ENCODE measurements around the gene RBM33.

The RBM33 gene

DNA sequence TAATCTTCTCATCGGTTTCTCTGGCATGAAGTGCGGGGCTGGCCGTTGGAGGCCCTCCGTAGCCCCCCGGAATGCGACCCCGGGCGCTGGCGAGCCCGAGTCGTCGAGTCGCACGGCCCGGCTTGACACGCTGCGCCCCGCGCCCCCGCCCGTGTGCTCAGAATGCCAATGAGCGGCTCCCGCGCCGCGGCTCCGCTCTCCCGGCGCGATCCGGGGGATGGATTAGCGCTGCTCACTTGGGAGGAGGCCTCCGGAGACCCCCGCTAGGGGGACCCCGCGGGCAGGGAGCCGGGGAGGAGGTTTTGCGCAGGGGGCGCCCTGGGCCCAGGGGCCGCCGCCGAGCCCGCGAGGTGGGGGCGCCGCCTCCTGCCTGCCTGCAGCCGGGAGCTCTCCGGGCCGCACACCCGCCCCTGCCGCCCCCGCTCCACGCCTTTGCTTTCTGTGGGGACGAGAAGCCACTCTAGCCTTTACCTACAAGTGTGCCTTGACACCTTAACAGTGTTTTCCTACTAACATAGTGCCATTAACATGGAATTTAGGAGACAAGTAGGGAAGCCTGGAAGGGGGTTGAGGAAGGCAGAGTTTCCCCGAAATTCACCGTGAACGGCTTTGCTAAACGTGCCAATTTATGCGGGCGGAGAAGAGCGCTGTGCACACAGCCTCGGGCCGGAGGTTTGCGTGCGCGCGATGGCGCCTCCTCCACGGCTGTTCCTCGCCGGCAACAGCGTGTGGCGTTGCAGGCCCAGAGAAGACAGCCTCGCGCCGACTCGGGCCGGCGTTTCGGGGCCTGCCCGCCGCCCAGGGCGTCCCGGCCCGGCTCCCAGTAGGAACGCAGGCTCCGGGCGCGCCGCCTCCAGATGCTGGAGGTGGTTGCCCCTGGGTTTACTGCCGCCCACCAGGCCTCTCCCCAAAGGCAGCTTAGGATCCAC lies 160.7 kb downstream of the RBM33 start:
- in situ Hi-C loops (cut with HindIII; ENCODE audit: low sequenced_read_pairs) = no loop called here

DNA sequence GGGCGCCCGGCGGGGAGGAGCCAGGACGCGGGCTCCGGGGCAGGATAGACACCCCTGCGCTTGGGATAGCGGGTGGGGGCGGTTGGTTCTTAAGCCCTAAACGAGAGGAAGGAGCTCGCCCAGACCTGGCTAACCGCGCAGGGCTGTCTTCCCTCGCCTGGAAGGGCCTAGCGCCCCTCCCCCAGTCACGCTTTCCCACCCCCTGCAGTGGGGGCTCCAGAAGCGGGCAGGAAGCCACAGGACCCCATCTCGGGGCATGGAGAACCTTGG lies 161.3 kb downstream of the RBM33 start:
- in situ Hi-C loops (cut with HindIII; ENCODE audit: low sequenced_read_pairs) = no loop called here

DNA sequence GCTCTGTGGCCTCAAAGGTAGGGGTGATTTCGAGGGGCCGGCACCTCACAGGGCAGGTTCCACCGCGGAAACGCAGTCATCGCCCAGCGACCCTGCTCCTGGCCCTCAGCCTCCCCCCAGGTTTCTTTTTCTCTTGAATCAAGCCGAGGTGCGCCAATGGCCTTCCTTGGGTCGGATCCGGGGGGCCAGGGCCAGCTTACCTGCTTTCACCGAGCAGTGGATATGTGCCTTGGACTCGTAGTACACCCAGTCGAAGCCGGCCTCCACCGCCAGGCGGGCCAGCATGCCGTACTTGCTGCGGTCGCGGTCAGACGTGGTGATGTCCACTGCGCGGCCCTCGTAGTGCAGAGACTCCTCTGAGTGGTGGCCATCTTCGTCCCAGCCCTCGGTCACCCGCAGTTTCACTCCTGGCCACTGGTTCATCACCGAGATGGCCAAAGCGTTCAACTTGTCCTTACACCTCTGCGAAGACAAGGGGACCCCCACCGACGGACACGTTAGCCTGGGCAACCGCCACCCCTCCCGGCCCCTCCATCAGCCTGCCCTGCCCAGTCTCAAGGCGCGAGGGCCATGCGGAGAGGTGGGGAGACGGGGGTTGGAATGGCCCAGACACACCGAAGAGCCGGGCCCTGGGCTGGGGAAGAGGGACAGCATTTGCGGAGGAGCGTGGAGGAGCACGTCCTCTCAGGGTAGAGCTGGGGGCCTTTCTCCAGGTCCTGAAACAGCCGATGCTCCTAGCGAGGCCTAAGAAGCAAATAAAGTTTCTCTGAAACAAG lies 161.8 kb downstream of the RBM33 start:
- in situ Hi-C loops (cut with HindIII; ENCODE audit: low sequenced_read_pairs) = no loop called here

DNA sequence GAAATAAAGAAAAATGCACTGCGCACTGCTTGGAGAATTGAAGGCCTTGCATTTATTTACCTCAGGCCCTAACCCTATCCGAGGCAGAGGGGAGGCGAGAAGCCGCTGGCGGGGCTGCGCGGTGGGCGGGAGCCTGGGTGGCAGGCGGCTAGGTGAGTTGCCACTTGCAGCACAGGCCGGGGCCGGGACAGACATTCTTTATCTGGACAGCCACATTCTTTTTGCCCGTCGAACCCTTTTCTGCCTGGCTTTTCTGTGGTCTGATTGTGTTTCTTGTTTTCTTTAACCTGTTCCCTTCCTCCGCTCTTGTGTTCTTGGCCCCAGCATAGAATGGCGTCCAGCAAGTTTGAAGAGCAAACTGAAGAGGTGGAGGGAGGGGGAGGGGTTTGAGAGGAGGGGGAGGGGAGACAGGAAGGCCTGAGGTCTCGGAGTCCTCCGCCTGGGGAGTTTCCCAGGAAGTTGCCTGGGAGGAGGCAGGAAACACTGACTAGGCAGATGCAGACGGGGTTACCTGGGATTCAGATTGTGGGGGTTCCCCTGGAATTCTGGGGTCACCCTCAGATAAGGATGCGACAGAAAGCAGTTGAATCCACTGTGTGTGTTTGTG lies 162.7 kb downstream of the RBM33 start:
- in situ Hi-C loops (cut with HindIII; ENCODE audit: low sequenced_read_pairs) = no loop called here

DNA sequence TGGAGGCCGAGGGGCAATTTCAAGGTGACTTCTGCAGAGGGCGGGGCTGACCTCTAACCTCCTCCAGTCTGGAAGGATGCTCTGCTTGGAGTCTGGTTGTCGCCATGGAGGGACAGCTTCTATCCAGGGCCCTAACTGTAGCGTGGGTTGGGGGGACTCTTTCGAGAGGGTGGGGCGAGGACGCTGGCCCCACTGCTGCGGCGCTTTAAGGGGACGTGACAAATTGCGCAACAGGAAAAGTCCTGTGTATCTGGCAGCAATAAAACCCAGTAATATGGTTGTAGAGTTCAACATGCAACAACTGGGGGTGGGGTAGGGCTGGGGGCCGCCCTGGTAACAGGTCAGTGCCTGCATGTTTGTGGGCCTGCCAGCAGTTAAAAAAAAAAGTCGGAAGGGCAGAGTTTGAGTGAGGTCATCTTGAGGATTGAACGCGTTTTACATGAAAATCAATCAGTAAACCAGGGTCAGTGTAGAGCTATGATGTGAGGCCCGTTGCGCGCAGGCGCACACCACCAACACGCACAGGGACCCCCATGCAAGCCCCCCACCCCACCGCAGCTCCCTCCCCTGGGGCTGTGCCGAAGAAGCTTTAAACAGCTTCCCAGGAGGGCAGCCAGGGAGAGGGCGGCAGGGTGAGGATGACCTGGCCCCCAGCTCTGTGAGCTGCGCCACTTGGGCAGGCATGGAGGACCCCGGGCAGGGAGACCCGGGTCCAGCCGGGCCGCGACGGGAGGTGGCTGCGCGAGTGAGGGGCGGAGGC lies 163.5 kb downstream of the RBM33 start:
- in situ Hi-C loops (cut with HindIII; ENCODE audit: low sequenced_read_pairs) = no loop called here

DNA sequence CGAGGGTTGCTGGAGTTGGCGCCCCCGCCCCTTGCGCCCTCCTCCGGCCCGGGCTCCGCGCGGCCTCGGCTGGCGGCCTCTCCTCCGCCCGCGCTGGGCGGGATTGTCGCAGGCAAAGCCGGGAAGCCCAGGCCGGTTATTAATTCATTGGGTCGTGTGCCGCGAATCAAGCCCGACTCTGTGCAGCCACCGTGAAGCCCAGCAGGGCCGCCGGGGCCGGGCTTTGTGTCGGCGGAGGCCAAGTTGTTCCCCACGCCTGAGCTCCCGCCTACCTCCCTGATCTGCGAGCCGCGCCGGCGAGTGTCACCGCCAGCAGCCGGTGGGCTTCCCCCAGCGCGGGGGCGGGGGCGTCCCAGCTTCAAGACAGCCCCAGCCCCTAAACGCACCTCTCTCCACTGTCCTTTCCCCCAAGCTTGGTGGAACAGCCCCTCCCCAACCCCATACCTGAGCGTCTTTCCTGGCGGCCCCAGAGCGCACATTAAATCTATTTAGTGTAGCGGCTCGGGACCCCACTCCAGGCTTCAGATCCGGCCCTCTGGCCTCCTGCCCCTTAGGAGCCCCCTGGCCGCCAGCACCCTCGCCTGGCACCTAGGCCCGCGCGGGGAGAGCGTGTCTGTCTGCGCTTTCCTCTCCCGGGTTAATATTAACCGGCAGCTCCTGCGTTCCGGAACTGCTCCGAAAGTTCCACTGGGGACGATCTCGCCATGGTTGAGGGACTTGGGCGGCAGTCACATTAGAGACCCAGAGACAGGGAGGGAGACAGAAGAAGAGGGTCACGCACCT lies 164.3 kb downstream of the RBM33 start:
- in situ Hi-C loops (cut with HindIII; ENCODE audit: low sequenced_read_pairs) = no loop called here

DNA sequence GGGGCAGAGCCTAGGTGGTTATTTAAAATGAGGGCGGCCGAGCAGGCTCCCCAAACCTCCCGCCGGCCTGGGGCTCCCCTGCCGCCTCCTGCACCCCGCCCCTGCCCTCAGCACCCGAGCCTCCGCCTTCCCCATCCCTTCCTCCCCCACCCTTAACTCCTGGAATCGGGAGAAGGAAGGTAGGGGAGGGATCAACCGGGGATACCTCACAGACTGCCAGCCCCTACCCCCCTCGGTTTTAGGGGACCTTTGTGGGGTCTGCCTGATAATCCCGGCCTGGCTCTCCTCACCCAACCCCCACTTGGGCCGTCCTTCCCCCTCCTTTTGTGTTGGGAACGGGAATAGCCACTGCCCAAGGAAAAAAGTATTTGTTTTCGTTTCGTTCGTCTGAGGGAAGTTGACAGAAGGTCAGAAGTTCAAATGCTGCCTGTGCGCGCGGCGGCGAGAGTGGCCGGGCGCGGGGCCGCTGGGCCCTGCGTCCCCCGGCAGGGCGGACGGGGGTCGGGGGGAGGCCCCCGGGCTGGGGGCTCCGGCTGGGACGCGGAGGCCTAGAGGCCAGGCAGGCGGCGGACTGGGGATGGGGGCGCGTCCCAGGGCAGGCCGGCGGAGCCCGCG lies 165.0 kb downstream of the RBM33 start:
- in situ Hi-C loops (cut with HindIII; ENCODE audit: low sequenced_read_pairs) = no loop called here

DNA sequence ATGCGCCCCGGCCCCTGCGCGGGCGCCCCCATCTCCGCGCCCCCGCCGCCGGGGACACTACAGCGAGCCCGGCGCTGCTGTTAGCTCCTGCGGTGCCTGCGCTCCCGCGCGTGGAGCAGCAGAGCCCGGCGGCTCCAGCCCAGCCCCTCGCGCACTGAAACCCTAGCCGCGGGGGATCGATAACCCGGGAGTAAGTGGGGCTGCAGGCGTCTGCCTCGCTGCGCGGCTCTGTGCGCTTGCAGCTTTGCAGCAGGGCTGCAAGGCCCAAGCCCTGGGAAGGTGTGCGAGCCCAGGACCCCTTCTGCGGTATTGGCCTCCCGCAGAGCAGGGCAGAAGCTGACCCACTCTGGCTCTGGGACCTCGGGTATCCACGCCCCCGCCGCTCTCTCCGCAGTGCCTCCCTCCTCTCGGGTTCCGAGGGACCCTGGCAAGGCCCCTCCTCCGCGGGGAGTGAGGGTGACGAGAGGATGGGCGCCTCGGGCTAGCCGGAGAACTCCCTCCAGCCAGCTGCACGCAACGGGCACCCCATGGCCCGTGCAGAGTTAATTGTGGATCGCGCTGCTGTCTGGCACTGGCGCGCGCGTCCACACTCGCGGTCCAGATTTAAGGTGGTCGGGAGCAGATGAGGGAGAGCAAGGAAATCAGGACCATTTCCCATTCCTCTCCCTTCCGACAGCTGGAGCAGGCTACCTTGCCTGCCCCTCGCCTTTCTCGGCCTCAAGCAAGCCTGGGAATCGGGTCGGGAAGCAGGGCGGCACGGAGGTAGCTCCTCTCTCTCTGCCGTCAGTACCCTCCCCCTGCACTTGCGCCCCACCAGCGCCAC lies 165.7 kb downstream of the RBM33 start:
- in situ Hi-C loops (cut with HindIII; ENCODE audit: low sequenced_read_pairs) = loop anchor here (10.0 kb wide), 1 partner anchor 955 kb away; no protein-coding TSS in a partner anchor

DNA sequence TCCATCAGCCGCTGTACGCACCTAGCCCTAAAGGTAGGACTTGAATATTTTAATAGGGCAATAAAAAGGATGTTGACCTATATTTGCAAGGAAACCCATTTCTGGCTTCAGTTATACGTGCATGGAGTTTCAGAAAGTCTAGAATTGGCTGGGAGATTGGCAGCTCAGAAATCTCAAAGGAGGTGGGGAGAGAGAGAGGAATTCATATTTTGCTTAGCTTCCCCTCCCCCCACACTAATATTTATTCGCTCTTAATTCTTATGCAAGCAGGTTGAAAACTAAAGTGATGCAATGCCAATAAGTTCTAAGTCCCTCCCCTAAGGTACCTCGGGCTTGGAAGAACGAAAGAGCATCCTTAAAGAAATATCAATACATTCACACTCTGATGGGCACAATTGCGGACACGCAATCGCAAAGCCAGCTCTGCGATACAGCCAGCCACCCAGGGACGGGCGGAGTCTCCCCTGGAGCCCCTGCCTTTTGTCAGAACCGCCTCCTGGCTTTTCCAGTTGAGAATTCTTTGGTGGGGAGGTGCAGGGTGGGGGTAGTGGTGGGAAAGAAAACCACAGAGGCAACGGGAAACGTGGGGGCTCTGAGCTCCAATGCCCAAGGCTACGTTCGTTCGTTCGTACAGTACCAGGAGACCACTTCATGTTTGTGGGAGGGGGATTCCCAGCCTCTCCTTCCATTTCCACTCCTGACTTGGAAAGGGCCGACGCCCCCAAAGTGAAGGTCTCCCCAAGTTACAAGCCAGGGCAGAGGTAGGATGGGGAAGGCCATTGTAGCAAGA lies 166.5 kb downstream of the RBM33 start:
- in situ Hi-C loops (cut with HindIII; ENCODE audit: low sequenced_read_pairs) = loop anchor here (10.0 kb wide), 1 partner anchor 954 kb away; no protein-coding TSS in a partner anchor

DNA sequence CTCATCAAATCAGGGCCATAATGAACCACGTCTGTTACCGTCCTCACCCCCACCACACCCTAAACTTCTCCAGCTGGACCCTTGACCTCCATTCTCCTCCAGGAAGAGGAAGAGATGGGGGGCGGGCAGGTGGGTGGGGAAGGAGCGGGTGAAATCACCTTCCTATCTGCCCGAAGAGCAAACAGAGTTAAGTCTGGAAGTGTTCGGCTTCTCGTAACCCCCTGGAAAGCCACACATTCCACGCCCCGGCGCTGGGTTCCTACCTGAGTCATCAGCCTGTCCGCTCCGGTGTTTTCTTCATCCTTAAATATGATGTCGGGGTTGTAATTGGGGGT lies 167.1 kb downstream of the RBM33 start:
- in situ Hi-C loops (cut with HindIII; ENCODE audit: low sequenced_read_pairs) = loop anchor here (10.0 kb wide), 1 partner anchor 953 kb away; no protein-coding TSS in a partner anchor

DNA sequence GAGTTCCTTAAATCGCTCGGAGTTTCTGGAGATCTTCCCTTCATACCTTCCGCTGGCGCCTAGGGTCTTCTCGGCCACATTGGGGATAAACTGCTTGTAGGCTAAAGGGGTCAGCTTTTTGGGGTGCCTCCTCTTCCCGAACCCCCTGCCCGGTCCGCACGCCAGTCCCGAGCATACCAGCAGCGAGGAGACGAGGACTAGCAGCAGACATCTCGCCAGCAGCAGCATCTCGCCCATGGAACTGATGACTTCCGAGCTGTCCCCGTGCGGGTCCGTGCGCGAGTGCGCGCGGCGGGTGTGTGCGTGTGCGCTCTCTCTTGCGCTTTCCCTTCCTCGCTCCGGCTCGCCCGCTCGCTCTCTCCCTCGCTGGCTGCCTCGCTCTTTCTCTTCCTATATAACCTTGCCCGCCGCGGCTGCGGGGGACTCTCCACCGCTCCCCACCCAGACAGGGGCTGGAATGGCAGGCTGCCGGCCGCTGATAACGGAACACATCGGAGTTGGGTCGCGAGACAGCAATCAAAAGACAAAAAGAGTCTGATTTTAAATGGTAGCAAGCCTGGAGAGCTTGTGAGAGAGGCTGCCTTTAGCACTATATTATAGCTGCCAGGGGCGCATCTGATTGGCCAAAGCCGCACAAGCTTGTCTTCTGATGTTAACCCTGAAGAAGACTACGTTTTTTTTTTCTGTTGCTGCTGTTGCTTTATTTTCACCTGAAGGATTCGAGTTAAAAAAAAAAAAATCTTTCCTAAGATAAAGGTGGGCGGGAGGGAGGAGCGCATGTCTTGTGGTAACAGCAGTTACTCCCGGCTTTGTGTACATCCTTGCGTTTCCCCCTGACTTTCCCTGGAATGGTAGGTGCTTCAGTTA lies 167.7 kb downstream of the RBM33 start, which contains the start of gene SHH:
Gene SHH (minus strand): TSS at position 569 of the 867 bp plus-strand sequence. CDS start 341 bp downstream, at position 228.
- in situ Hi-C loops (cut with HindIII; ENCODE audit: low sequenced_read_pairs) = loop anchor here (10.0 kb wide), 1 partner anchor 953 kb away; no protein-coding TSS in a partner anchor

DNA sequence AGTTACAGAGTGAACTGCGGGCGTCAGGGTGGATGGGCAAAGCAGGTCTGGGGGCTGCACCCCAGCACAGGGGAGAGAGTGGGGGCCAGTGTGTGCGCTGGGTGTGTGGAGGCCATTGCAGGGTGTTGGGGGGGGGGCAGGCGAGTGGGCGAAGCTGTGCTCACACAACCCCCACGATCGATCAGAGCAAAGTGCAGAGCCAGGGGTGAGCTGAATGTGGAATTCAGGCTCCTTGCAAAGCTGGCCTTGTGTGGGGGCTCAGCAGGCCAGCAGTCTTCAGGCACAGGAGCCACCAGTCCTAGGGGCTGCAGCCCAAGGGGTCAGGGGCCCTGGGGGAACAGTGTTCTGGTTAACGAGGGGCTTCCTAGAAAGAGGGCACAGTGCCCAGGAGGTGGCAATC lies 168.7 kb downstream of the RBM33 start:
- in situ Hi-C loops (cut with HindIII; ENCODE audit: low sequenced_read_pairs) = loop anchor here (10.0 kb wide), 1 partner anchor 952 kb away; no protein-coding TSS in a partner anchor

DNA sequence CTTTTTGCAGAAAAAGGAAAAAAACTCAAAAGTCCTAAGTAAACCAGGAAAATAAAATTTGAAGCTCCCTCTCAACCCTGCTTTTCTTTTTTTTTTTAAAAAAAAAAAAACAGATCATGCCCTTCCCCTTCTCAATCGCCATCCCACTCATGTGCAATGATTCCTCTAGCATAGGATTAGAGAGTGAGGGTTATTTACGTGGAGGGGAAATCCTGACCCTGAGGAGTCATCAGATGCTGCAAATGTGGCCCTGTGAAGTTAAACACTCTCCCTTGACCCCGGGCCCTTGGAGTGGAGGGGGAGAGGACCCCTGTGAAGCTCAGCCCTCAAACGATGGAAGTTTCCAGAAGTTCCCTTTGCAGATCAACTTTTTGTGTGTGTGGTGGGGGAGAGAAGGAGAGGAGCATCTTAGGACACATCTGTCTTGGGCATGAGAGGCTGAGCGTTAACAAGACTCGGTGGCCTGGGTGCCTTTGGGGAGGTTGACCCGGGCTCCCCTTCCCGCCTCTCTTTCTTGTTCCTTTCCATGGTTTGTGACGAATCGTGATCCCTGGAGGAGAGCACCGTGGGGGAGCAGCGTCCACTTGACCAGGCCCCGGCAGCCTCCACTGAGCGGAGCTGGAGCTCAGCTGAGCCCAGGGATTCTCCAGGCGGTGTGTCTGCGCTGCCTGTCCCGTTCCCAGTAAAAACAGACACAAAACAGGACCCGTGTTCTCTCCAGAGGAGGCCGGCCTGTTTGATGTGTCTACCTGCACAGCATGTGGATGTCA lies 169.3 kb downstream of the RBM33 start:
- in situ Hi-C loops (cut with HindIII; ENCODE audit: low sequenced_read_pairs) = loop anchor here (10.0 kb wide), 1 partner anchor 951 kb away; no protein-coding TSS in a partner anchor

DNA sequence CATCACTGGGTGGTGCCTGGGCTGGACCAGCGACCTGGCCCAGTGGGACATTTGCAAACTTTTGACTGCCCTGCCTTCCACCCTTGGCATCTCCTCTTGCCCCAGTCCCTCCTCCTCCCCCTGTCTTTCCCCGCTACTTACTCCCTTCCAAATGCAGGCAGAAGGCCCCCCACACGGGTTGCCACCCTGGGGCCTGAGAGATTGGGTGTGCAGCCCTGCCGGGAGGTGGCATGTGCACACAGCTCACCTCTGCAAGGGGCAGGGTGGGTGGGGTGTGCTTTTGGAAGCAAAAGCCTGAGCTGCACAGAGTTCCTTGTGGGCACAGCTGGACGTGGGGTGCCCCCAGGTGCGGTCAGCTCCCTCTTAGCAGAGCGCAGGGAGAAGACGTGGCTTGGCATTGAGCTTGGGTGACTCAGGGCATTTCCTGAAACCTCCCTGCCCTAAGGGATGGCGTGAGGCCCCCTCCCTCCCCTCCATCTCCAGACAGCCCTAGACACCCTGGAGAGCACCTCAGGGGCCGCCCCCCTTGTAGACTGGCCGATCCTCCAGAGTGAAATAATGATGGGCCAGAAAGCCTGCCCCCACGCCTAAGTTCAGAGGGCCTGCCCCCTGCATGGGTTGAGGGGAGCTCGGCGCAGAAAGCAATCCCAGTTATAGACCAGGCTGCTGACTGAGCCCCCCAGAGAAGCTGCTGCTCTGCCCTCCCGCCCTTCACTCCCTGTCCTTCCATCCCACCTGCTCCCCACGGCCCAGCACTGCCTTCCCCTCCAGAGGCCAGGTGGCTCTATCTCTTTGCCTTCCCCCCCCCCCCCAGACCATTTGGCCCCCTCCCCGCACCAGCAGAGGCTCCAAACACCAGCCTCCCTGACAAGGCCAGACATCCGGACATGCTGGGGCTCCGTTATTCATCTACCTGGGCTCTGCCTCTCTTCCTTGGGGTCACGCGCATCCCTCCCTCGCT lies 170.1 kb downstream of the RBM33 start:
- in situ Hi-C loops (cut with HindIII; ENCODE audit: low sequenced_read_pairs) = loop anchor here (10.0 kb wide), 1 partner anchor 950 kb away; no protein-coding TSS in a partner anchor

All from endothelial cell of hepatic sinusoid (primary cell).